Left colon (tissue), 2 donors: ENCODE data around the gene CAPN5. TPM values are rescaled to one million over a fixed set of nuclear protein-coding genes. Genes with fewer than 3 reads are reported as not detected.

Source experiments
- ATAC-seq: fragments of 200-7000 bp; cut with Tn5 transposase; one replicate; pipeline ENCODE4 v1.9.1; 2020; ENCODE audit warnings: mild to moderate bottlenecking, moderate library complexity
- DNase-seq, 2 donors: peaks; one replicate each; pipeline ENCODE4 v3.0.0-alpha.2; 2020
- intact Hi-C, 2 donors: fragments of 100-400 bp; cut with DNase I in 1 of 2; cut with micrococcal nuclease in 1 of 2; formaldehyde crosslinking; loops; one replicate each; pipeline versions ENCODE4 v1.11.2 to v1.14.0; 2022; cut with DNase I, micrococcal nuclease
- total RNA-seq, 2 donors: library from RNA; stranded (reverse); fragmentation: NEBNext Ultra II Directional; extraction: Animal tissue kit (Norgen Biotek cat#: 25700); gene quantifications; one replicate each; pipeline ENCODE4 v1.2.1, GENCODE V29; 2021
- donor health status: DM: no; HTN: no; CAD: no.
- donor health status: DM: yes; HTN: yes; CAD: no.

CAPN5 gene
- total RNA-seq, 2 donors from 2014 or later = 219 to 339 TPM

GRCh38 chr11:77103319-77103718 is 36.5 kb downstream of the CAPN5 start:
- ATAC-seq (no peak), DNase-seq (no peak)
- intact Hi-C loops = no loop called here

GRCh38 chr11:77104727-77105126 is 38.0 kb downstream of the CAPN5 start:
- intact Hi-C loops = no loop called here
- no peak for DNase-seq
- ATAC-seq = no peak

DNA sequence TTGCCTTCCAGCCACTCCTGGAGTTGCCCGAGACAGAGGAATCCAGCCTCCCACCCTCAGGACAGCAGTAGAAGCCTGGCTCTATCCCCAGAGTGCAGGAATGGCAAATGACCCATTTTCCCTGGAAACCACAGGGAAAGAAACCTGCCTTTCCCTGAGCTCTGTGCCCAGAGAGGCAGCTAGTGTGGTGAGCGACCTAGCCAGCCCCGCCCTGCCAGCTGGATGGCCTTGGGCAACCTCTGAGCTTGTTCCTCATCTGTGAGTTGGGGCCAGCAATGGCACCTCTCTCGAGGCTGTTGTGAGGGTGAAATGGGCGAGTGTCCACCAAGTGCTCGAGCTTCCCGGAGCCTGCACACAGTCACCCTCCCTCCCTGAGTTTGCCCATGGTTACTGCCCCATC is 39.5 kb downstream of the CAPN5 start:
- ATAC-seq (peak; percentile 48), DNase-seq (peak in 1 of 2 donors; percentile 61)
- intact Hi-C loops = no loop called here

- intact Hi-C loops = no loop called here
- ATAC-seq (no peak), DNase-seq (no peak)
Measured at GRCh38 chr11:77106759-77107158, 40.0 kb downstream of the CAPN5 start.

DNA sequence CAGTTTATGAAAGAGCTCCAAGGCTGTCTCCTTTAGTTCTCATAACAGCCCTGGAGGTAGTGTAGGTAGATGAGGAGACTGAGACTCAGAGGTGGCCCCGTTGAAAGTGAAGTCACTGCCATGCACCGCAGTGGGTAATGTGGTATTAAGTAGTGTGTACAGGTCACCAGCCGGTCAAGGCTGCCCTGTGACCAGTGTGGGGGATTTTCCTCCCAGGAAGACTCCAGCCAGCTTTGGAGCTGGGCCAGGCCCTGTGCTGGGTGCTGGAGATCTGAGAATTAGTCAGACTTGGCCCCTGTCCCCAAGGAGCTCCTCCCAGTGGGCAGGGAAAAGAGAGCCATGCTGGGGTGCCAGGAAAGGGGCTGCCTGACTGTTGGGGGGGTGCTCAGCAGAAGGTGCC is 41.2 kb downstream of the CAPN5 start:
- peak; percentile 55 for ATAC-seq
- peak; percentile 70 to 73 for DNase-seq
- intact Hi-C loops = no loop called here

DNA sequence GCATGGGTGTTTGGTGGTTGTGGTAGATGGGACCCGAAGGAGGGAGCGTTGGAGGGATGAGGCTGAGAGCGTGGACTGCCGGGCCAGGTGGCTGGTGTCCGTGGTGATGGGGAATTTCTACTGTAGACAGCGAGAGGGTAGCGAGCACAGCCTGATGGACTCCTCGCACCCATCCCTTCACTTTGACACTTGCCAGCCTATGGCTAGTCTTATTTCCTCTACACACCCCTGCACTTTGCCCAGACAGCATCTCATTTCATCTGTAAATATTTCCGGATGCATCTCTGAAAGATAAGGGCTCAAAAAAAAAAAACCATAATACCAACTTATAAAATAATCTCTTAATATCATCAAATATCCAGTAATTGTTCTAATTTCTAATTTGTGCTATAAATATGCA is 41.7 kb downstream of the CAPN5 start:
- ATAC-seq (peak; percentile 69), DNase-seq (no peak)
- intact Hi-C loops = no loop called here

DNA sequence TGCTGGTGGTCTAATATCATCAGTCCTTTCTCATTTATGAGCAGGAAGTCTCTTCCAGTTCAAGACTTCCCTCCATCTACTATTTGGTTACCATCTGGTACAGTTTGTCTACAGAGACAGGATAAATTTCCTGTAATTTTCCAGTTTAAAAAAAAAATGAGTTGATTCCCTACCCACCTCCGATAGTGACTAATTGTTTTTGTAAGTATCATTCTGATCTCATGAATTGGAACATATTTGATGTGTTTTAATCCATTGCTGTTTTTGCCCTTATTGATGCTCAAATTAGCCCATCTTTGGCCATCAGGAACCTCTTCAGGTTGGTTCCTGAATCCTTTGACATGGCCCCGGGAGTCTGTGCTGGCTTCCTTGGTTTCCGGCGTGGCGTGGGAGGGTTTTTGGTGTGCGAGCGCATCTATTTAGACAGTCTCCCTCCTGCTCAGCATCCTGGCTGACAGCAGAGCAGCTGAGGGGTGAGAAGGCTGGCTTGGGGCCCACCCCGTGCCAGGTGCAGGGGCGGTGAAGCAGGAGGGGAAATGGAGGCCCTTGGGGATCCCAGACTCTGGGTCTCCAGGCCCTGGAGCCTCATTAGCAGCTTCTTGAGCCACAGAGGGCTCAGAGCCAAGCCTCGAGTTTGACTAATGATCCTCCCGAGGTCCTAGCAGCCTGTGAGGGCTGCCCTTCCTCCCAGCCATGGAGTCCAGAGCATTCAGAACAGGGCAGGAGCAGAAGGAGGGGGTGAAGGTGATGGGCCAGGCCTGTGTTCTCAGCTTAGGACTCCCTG is 42.7 kb downstream of the CAPN5 start:
- intact Hi-C loops = no loop called here
- DNase-seq = no peak

GRCh38 chr11:77110836-77111235 is 44.1 kb downstream of the CAPN5 start:
- ATAC-seq (no peak), DNase-seq (no peak)
- intact Hi-C loops = no loop called here

More for the DNA sequence above, 42.7 kb downstream of the CAPN5 start:
- no peak for ATAC-seq

DNA sequence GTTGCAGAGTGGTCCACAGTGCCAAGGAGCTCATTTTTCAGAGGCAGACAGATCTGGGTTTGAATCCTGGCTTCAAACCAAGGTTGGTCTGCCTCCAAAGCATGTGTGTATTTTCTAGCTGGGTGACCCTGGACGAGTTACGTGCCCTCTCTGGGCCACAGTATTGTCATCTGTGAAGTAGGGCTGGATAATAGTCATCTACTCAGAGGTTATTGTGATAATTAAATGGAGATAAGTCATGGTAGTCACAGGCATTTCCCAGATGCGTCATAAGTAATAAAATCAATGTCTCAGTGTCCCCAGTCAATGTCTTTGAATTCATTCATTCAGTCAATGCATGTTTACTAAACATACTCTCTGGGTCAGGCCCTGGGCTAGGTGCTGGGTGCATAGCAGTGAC is 44.5 kb downstream of the CAPN5 start:
- no peak for DNase-seq
- intact Hi-C loops = no loop called here
- ATAC-seq = peak; percentile 42

DNA sequence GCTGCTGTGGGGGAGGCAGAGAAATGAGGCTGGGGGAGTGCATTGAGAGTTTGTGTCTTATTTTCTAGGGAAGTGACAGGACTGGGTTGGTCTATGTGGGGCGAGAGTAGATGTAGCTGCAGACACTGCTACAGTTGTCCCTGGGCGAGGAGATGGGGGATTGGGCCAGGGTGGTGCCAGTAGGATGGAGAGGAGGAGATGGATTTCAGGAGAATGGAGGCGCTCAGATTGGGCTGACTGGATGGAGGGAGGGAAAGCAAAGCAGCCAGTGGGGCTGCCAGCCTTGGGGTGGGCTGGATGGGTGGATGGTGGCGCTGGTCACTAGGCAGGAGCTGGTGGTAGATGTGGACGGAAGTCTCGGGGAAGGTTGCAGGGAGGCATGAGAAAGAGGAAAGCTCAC is 45.2 kb downstream of the CAPN5 start:
- intact Hi-C loops = no loop called here
- no peak for DNase-seq
- ATAC-seq = no peak

DNA sequence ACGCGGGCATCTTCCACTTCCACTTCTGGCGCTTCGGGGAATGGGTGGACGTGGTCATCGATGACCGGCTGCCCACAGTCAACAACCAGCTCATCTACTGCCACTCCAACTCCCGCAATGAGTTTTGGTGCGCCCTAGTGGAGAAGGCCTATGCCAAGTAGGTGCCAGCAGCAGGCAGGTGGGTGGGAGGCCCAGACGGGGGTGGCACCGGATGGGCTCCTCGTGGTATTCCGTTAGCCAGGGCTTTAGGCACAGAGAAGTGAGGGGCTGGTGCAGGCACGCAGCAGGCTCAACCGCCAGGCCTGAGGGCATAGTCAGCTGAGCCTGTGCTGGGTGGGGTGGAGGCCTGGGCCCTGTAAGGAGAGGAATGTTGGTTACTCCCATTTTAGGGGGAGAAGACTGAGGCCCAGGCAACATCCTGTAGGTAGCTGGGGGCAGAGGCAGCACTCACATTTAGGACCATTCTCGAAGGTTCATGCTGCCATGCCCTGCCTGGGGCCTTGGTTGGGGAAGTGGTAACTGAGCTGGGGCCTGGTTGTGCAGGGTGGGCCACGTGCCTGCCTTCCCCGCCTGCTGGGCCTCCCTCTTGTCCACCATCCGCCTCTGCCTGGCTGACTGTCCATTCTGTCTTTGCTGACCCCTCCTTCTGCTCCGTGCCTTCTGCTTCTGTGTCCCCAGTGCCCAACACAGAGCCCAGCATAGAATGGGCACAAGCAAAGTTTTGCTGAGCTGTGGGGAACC is 46.0 kb downstream of the CAPN5 start:
- DNase-seq (no peak), ATAC-seq (no peak)
- intact Hi-C loops = no loop called here

- ATAC-seq = peak; percentile 35
Measured at GRCh38 chr11:77113382-77114088, 46.8 kb downstream of the CAPN5 start.

GRCh38 chr11:77114089-77114463 is 47.3 kb downstream of the CAPN5 start:
- intact Hi-C loops = no loop called here
- ATAC-seq = no peak
- DNase-seq = no peak

More at GRCh38 chr11:77113382-77114088, 46.8 kb downstream of the CAPN5 start:
- peak in 1 of 2 donors; percentile 68 for DNase-seq
- intact Hi-C loops = no loop called here

- ATAC-seq = no peak
- no peak for DNase-seq
- intact Hi-C loops = no loop called here
Measured at GRCh38 chr11:77115181-77115611, 48.4 kb downstream of the CAPN5 start.

DNA sequence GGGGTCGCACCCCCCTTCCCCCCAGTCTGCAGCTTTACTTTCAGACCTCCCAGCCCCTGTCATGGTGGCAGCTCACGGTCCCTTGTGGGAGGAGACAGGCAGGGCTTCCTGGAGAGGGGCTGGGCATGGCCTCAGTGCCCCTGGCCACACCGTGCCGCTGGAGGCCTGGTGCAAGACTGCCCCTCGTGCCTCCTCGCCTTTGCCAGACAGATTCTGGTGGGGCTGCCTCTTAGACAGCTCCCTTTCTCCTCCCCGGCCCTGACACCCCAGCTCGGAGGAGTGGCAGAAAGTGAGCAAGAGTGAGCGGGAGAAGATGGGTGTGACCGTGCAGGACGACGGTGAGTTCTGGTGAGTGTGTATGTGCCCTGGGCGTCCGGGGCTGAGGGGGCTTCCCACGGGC is 49.2 kb downstream of the CAPN5 start:
- DNase-seq (no peak), ATAC-seq (no peak)
- intact Hi-C loops = no loop called here

GRCh38 chr11:77117492-77117891 is 50.7 kb downstream of the CAPN5 start:
- ATAC-seq = no peak
- intact Hi-C loops = no loop called here
- no peak for DNase-seq

GRCh38 chr11:77118086-77118485 is 51.3 kb downstream of the CAPN5 start:
- intact Hi-C loops = no loop called here
- ATAC-seq = no peak
- no peak for DNase-seq

GRCh38 chr11:77118971-77119370 is 52.2 kb downstream of the CAPN5 start:
- ATAC-seq (no peak), DNase-seq (no peak)
- intact Hi-C loops = no loop called here

- intact Hi-C loops = no loop called here
- no peak for DNase-seq
- no peak for ATAC-seq
Measured at GRCh38 chr11:77119531-77119936, 52.8 kb downstream of the CAPN5 start.

DNA sequence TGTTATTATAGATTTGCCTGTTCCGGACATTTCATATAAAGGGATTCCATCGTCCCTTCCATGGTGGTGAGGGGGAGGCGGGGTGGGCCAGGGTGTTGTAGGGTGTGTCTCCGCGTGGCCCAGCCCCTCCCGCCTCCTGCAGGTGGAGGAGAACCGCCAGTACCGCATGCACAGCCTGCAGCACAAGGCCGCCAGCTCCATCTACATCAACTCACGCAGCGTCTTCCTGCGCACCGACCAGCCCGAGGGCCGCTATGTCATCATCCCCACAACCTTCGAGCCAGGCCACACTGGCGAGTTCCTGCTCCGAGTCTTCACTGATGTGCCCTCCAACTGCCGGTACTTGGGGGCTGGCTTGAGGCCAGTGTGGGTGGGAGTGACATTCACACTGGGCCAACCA is 53.8 kb downstream of the CAPN5 start:
- no peak for DNase-seq
- intact Hi-C loops = no loop called here
- no peak for ATAC-seq
